Neural progenitor cell (in vitro differentiated cells): ENCODE measurements around the gene MSMO1.

ENCODE experiments used
- EZH2 ChIP-seq: fragments of 200-600 bp; sonication (generic); IDR thresholded peaks from 2 replicates; pipeline ENCODE4 v1.6.1; 2017; ENCODE audit warnings: antibody characterized with exemption, mild to moderate bottlenecking, moderate library complexity
- EZH2phosphoT487 ChIP-seq: fragments of 200-600 bp; sonication (generic); IDR thresholded peaks from 2 replicates; pipeline ENCODE4 v1.6.1; 2017; ENCODE audit warnings: antibody characterized with exemption
- TF ChIP-seq, protein P1 (sequence below): fragments of 200-600 bp; sonication (generic); IDR thresholded peaks from 2 replicates; pipeline ENCODE4 v1.5.1; 2017; ENCODE audit warnings: antibody characterized with exemption, mild to moderate bottlenecking

GRCh38 chr4:165332502-165332901, 5.0 kb downstream of the MSMO1 start:
- TF ChIP-seq, protein P1, sequence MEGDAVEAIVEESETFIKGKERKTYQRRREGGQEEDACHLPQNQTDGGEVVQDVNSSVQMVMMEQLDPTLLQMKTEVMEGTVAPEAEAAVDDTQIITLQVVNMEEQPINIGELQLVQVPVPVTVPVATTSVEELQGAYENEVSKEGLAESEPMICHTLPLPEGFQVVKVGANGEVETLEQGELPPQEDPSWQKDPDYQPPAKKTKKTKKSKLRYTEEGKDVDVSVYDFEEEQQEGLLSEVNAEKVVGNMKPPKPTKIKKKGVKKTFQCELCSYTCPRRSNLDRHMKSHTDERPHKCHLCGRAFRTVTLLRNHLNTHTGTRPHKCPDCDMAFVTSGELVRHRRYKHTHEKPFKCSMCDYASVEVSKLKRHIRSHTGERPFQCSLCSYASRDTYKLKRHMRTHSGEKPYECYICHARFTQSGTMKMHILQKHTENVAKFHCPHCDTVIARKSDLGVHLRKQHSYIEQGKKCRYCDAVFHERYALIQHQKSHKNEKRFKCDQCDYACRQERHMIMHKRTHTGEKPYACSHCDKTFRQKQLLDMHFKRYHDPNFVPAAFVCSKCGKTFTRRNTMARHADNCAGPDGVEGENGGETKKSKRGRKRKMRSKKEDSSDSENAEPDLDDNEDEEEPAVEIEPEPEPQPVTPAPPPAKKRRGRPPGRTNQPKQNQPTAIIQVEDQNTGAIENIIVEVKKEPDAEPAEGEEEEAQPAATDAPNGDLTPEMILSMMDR, result no peak
- TF ChIP-seq EZH2, result no peak
- no peak for TF ChIP-seq EZH2phosphoT487
